Sigmoid colon (tissue), 7 donors: ENCODE results near the gene EPB41L4B. TPM values are rescaled to one million over a fixed set of nuclear protein-coding genes. Genes with fewer than 3 reads are reported as not detected.

Experiments
- DNase-seq: peaks from one replicate; pipeline ENCODE4 v3.0.0-alpha.2; 2019
- H3K27ac ChIP-seq, 4 donors: fragments of 200-600 bp; sonication (generic); one replicate each; pipeline ENCODE4 v1.5.1; 2016 to 2019; ENCODE audit warnings: mild to moderate bottlenecking in 1 of 4
- H3K27me3 ChIP-seq, 3 donors: fragments of 200-600 bp; sonication (generic); one replicate each; pipeline ENCODE4 v1.5.1; 2019; ENCODE audit warnings: mild to moderate bottlenecking in 1 of 3
- H3K36me3 ChIP-seq, 4 donors: fragments of 200-600 bp; sonication (generic); one replicate each; pipeline ENCODE4 v1.5.1; 2016 to 2019
- H3K4me1 ChIP-seq, 4 donors: fragments of 200-600 bp; sonication (generic); one replicate each; pipeline ENCODE4 v1.5.1; 2017 to 2019
- H3K4me3 ChIP-seq, 4 donors: fragments of 200-600 bp; sonication (generic); one replicate each; pipeline ENCODE4 v1.5.1; 2017 to 2019; ENCODE audit warnings: mild to moderate bottlenecking in 2 of 4, moderate library complexity in 1 of 4
- H3K9me3 ChIP-seq, 4 donors: fragments of 200-600 bp in 3 of 4; sonication (generic) in 3 of 4; one replicate each; pipeline versions ENCODE4 v1.5.1 to v1.6.1; 2013 to 2019
- EP300 ChIP-seq, 4 donors: sonication (generic); formaldehyde crosslinking; IDR thresholded peaks; one replicate each; pipeline ENCODE4 v1.6.1; 2017; ENCODE audit warnings: antibody characterized with exemption in 4 of 4
- POLR2A ChIP-seq, 2 donors: fragments of 450-650 bp; IDR thresholded peaks; one replicate each; pipeline ENCODE4 v1.6.1; 2016; ENCODE audit warnings: antibody characterized with exemption in 2 of 2, mild to moderate bottlenecking in 2 of 2, moderate library complexity in 2 of 2
- POLR2AphosphoS5 ChIP-seq, 4 donors: sonication (generic); formaldehyde crosslinking; IDR thresholded peaks; one replicate each; pipeline ENCODE4 v1.6.1; 2017; ENCODE audit warnings: antibody characterized with exemption in 4 of 4
- WGBS, 2 donors: extraction: QIAGEN DNeasy Blood & Tissue Kit; methylation state at CpG; one replicate each; pipeline ENCODE4 v1.1.7; 2013; 5-methylcytosine and 5-hydroxymethylcytosine counted together
- intact Hi-C: fragments of 100-400 bp; cut with DNase I; formaldehyde crosslinking; loops from one replicate; pipeline ENCODE4 v1.15.1; 2023
- polyA plus RNA-seq, 3 donors: library from polyadenylated mRNA; stranded (reverse); fragments of 200-250 nt; gene quantifications; one replicate each; pipeline ENCODE4 v1.2.3, GENCODE V29; 2013
- total RNA-seq, 4 donors: library from RNA; depleted of rRNA; stranded (reverse); fragments of >200 nt; gene quantifications; one replicate each; pipeline ENCODE4 v1.1.0, GENCODE V29; 2016
- TF ChIP-seq, protein P1 (sequence below), 4 experiments: fragments of 450-650 bp in 3 of 4; fragments of 200-600 bp in 1 of 4; IDR thresholded peaks; one replicate each; pipeline ENCODE4 v1.5.1; 2016 to 2019; ENCODE audit warnings: antibody characterized with exemption in 4 of 4, mild to moderate bottlenecking in 3 of 4, moderate library complexity in 2 of 4
- donor health status: healthy with polysubstance abuse.
- donor health status: Bipolar disorder and iron deficiency.
- donor health status: healthy.

The EPB41L4B gene
- total and polyA plus RNA-seq, 7 donors = 0.49 to 160 (median 2.5) TPM

DNA sequence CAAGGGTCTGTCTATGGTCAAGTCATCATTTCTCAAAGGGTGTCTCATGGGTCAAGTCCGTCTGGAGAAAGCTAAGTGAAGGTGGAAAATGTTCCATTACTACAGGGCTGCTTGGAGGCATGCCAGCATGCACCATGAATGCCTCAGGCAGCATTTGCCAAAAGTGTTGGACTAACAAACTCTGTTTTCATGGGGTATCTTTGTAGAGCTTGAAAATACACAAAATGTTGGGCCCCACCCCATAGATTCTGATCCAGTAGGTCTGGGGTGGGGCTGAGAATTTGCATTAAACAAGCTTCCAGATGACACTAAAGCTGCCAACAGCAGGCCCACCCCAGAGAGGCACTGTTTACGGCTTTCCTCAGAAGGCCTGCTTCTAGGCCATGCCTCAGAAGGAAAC is 78.8 kb downstream of the EPB41L4B start:
- no peak for DNase-seq
- no peak overlapping the region for H3K4me3 ChIP-seq
- H3K4me1 ChIP-seq = peaks cover 0 to 5% (median 0%) of the 10 kb centered on the region in 4 donors
- intact Hi-C loops = no loop called here
- no peak overlapping the region for H3K27ac ChIP-seq
- H3K9me3 ChIP-seq = no peaks in the 10 kb centered on the region
- no peaks in the 10 kb centered on the region for H3K36me3 ChIP-seq
- H3K27me3 ChIP-seq = no peaks in the 10 kb centered on the region
- 32 to 53% methylated on average over 2 of the region's 2 CpGs for WGBS, 2 donors
- no peak for TF ChIP-seq POLR2AphosphoS5 (IDR thresholded peaks at IDR 0.05)
- TF ChIP-seq, protein P1, sequence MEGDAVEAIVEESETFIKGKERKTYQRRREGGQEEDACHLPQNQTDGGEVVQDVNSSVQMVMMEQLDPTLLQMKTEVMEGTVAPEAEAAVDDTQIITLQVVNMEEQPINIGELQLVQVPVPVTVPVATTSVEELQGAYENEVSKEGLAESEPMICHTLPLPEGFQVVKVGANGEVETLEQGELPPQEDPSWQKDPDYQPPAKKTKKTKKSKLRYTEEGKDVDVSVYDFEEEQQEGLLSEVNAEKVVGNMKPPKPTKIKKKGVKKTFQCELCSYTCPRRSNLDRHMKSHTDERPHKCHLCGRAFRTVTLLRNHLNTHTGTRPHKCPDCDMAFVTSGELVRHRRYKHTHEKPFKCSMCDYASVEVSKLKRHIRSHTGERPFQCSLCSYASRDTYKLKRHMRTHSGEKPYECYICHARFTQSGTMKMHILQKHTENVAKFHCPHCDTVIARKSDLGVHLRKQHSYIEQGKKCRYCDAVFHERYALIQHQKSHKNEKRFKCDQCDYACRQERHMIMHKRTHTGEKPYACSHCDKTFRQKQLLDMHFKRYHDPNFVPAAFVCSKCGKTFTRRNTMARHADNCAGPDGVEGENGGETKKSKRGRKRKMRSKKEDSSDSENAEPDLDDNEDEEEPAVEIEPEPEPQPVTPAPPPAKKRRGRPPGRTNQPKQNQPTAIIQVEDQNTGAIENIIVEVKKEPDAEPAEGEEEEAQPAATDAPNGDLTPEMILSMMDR (IDR thresholded peaks at IDR 0.05) = no peak
- no peak for TF ChIP-seq EP300 (IDR thresholded peaks at IDR 0.05)
- no peak for TF ChIP-seq POLR2A (IDR thresholded peaks at IDR 0.05)

GRCh38 chr9:109241207-109241606 is 79.7 kb downstream of the EPB41L4B start:
- Histone ChIP-seq H3K36me3 (no peaks in the 10 kb centered on the region), H3K27ac (no peak overlapping the region), H3K27me3 (no peaks in the 10 kb centered on the region), H3K4me3 (no peak overlapping the region), H3K4me1 (peaks cover 0 to 5% (median 0%) of the 10 kb centered on the region in 4 donors), H3K9me3 (no peaks in the 10 kb centered on the region)
- TF ChIP-seq, protein P1 (IDR thresholded peaks at IDR 0.05) = no peak
- TF ChIP-seq EP300 (IDR thresholded peaks at IDR 0.05) (no peak), POLR2A (IDR thresholded peaks at IDR 0.05) (no peak), POLR2AphosphoS5 (IDR thresholded peaks at IDR 0.05) (no peak)
- WGBS, 2 donors = 82 to 88% methylated on average over 3 of the region's 3 CpGs
- intact Hi-C loops = no loop called here
- DNase-seq = no peak

DNA sequence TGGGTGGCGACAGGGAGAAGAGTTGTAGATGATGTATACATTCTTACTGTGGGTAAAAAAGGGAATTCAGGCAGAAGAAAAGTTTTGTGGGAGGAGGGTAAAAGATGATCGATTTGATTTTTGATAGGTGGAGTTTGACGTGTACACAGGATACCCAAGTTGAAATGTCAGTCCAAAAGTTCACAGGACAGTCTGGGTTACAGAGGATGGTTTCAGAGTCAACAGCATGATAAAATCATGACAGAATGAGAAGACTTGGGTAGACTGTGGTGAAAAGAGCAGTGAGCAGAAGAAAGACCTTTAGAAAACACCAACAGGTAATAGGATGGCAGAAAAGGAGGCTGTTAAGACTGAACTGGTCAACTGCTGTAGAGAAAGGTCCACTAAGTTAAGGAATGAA is 81.6 kb downstream of the EPB41L4B start:
- Histone ChIP-seq H3K4me1 (no peaks in the 10 kb centered on the region), H3K36me3 (no peaks in the 10 kb centered on the region), H3K27me3 (no peaks in the 10 kb centered on the region), H3K27ac (no peak overlapping the region), H3K9me3 (no peaks in the 10 kb centered on the region), H3K4me3 (no peak overlapping the region)
- DNase-seq = no peak
- TF ChIP-seq, protein P1 (IDR thresholded peaks at IDR 0.05) = no peak
- no peak for TF ChIP-seq POLR2A (IDR thresholded peaks at IDR 0.05)
- no peak for TF ChIP-seq POLR2AphosphoS5 (IDR thresholded peaks at IDR 0.05)
- no peak for TF ChIP-seq EP300 (IDR thresholded peaks at IDR 0.05)
- intact Hi-C loops = no loop called here
- 94% methylated on average over 3 of the region's 3 CpGs for WGBS, 2 donors

DNA sequence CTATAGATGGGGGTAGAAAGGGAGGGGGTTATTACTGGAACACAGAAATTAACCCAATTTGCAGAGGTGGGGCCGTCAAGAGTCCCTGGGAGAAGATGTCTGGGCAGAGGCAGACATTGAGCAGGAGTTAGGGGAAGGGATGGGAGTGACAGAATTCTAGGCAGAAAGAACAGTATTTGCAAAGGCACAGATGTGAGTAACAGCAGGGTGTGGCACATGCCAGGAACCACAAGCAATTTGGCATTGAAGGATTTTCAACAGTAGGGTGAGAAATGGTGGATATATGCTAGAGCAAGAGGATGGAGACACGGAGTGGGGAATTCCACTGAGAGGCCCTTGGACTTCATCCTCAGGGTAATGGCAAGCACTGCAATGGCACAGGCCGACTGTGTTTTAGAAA is 82.2 kb downstream of the EPB41L4B start:
- Histone ChIP-seq H3K9me3 (no peaks in the 10 kb centered on the region), H3K4me3 (no peak overlapping the region), H3K36me3 (no peaks in the 10 kb centered on the region), H3K27me3 (no peaks in the 10 kb centered on the region), H3K27ac (no peak overlapping the region), H3K4me1 (no peaks in the 10 kb centered on the region)
- WGBS, 2 donors = 80 to 87% methylated on average over 3 of the region's 3 CpGs
- intact Hi-C loops = no loop called here
- TF ChIP-seq POLR2AphosphoS5 (IDR thresholded peaks at IDR 0.05) (no peak), POLR2A (IDR thresholded peaks at IDR 0.05) (no peak), EP300 (IDR thresholded peaks at IDR 0.05) (no peak)
- TF ChIP-seq, protein P1 (IDR thresholded peaks at IDR 0.05) = no peak
- DNase-seq = no peak

GRCh38 chr9:109238125-109238524 is 82.7 kb downstream of the EPB41L4B start:
- Histone ChIP-seq H3K36me3 (no peaks in the 10 kb centered on the region), H3K4me1 (no peaks in the 10 kb centered on the region), H3K27me3 (no peaks in the 10 kb centered on the region), H3K9me3 (no peaks in the 10 kb centered on the region), H3K4me3 (no peak overlapping the region), H3K27ac (no peak overlapping the region)
- intact Hi-C loops = no loop called here
- TF ChIP-seq, protein P1 (IDR thresholded peaks at IDR 0.05) = no peak
- no peak for TF ChIP-seq POLR2A (IDR thresholded peaks at IDR 0.05)
- no peak for TF ChIP-seq POLR2AphosphoS5 (IDR thresholded peaks at IDR 0.05)
- no peak for TF ChIP-seq EP300 (IDR thresholded peaks at IDR 0.05)
- 87 to 92% methylated on average over 4 of the region's 4 CpGs for WGBS, 2 donors
- no peak for DNase-seq
